ENCODE measurements around the gene CHRNA4.

DNA sequence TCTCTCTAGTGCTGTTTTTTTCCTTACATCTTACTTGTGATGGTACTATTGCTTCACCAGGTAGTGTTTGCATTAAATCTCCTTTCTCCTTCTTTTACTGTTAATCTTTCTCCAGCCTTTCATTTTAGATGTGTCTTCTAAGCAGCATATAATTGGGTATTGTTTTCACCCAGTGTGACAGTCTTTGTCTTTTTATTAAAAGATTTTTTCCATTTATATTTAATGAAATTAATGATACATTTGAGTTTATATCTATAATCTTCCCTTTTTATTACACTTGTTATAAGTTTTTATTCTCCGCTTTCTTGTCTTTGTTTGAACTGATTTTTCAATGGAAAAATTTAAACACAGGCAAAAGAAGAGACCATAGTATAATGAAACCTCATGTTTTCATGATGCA is 59.5 kb downstream of the CHRNA4 start:
- no peak for TF ChIP-seq EP300 (IDR thresholded peaks at IDR 0.05)
- TF ChIP-seq, protein P1, sequence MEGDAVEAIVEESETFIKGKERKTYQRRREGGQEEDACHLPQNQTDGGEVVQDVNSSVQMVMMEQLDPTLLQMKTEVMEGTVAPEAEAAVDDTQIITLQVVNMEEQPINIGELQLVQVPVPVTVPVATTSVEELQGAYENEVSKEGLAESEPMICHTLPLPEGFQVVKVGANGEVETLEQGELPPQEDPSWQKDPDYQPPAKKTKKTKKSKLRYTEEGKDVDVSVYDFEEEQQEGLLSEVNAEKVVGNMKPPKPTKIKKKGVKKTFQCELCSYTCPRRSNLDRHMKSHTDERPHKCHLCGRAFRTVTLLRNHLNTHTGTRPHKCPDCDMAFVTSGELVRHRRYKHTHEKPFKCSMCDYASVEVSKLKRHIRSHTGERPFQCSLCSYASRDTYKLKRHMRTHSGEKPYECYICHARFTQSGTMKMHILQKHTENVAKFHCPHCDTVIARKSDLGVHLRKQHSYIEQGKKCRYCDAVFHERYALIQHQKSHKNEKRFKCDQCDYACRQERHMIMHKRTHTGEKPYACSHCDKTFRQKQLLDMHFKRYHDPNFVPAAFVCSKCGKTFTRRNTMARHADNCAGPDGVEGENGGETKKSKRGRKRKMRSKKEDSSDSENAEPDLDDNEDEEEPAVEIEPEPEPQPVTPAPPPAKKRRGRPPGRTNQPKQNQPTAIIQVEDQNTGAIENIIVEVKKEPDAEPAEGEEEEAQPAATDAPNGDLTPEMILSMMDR (IDR thresholded peaks at IDR 0.05), result no peak
